ENCODE measurements around the gene REEP1. TPM values are rescaled to one million over a fixed set of nuclear protein-coding genes. Genes with fewer than 3 reads are reported as not detected.

Gene REEP1
- total and polyA plus RNA-seq, 9 of the 15 experiments (the other 6 are each of a cell fraction or from before 2014, with no cell fraction given): 0.11 to 0.67 (median 0.13) TPM

DNA sequence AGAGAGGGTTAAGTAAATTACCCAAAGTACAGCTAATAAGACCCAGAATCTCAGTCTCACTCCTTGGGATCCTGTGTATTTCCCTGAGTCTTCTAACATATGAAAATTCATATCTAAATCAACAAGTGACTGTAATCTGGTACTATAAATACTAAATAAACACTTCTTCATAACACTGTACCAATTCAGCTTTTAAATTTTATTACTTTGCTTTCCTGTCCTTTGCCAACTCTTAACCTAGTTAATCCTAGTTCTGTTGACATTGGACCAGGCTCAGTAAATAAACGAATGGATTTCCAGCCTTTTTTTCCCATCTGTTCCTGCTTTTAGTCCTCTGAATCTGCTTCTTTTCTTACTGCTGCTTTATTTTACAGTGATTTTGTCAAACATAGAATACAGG is 124.4 kb downstream of the REEP1 start:
- no peak overlapping the region for H3K4me2 ChIP-seq (ENCODE audit: insufficient read depth, low read length)
- no peak overlapping the region for H2AFZ ChIP-seq (ENCODE audit: low read depth, low read length)
- intact Hi-C loops (cut with micrococcal nuclease) (no loop called here), in situ Hi-C loops (cut with MboI) (no loop called here)
- peaks cover 62% of the 10 kb centered on the region for H3K36me3 ChIP-seq (ENCODE audit: control insufficient read depth, insufficient read depth, low read length)
- CTCF ChIA-PET (ENCODE audit: low intra/inter-chr PET ratio): no interaction called here
- H3K27me3 ChIP-seq (ENCODE audit: control insufficient read depth in 2 of 2, insufficient read depth in 2 of 2, low read length in 2 of 2): no peaks in the 10 kb centered on the region
- H3K27ac ChIP-seq (ENCODE audit: extremely low read depth, low read depth, low read length): no peak overlapping the region
- FAIRE-seq: no peak
- H3K4me3 ChIP-seq: no peak overlapping the region
- ATAC-seq: no peak
- H4K20me1 ChIP-seq (replicated peaks; ENCODE audit: control insufficient read depth, insufficient read depth, low read length): no peaks in the 10 kb centered on the region
- no peaks in the 10 kb centered on the region for H3K9me1 ChIP-seq (ENCODE audit: control insufficient read depth, insufficient read depth, low read length)
- POLR2A ChIA-PET: interaction anchor here (1.0 to 5.1 kb wide), 3 partner anchors 13 to 230 kb away, joined by 3 to 134 read pairs (median 4); partner anchors contain the start of genes IMMT and MRPL35
- DNase-seq (ENCODE audit: extremely low read depth in 1 of 4, low spot score in 3 of 4): no peak
- no peaks in the 10 kb centered on the region for H3K9me3 ChIP-seq (replicated peaks; ENCODE audit: control insufficient read depth, insufficient read depth, low read depth, low read length)
- BruUV-seq (replicated peaks): no TSS peak
- no peaks in the 10 kb centered on the region; the same call in 2 of the 3 replicates for H3K79me2 ChIP-seq (ENCODE audit: control insufficient read depth, insufficient read depth, low read length)
- no peak for TF ChIP-seq RBM14 (IDR thresholded peaks at IDR 0.05; ENCODE audit: borderline replicate concordance, insufficient read depth, low read depth, low read length)
- TF ChIP-seq SIN3B (IDR thresholded peaks at IDR 0.05; ENCODE audit: low read depth): no peak
- no peak for TF ChIP-seq GTF2F1 (IDR thresholded peaks at IDR 0.05; ENCODE audit: low read depth, low read length)
- no peak for TF ChIP-seq PYGO2 (tag; IDR thresholded peaks at IDR 0.05)
- TF ChIP-seq, protein P1, sequence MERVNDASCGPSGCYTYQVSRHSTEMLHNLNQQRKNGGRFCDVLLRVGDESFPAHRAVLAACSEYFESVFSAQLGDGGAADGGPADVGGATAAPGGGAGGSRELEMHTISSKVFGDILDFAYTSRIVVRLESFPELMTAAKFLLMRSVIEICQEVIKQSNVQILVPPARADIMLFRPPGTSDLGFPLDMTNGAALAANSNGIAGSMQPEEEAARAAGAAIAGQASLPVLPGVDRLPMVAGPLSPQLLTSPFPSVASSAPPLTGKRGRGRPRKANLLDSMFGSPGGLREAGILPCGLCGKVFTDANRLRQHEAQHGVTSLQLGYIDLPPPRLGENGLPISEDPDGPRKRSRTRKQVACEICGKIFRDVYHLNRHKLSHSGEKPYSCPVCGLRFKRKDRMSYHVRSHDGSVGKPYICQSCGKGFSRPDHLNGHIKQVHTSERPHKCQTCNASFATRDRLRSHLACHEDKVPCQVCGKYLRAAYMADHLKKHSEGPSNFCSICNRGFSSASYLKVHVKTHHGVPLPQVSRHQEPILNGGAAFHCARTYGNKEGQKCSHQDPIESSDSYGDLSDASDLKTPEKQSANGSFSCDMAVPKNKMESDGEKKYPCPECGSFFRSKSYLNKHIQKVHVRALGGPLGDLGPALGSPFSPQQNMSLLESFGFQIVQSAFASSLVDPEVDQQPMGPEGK (CRISPR knock-in tag; IDR thresholded peaks at IDR 0.05; ENCODE audit: borderline replicate concordance): no peak
- TF ChIP-seq, protein P2, sequence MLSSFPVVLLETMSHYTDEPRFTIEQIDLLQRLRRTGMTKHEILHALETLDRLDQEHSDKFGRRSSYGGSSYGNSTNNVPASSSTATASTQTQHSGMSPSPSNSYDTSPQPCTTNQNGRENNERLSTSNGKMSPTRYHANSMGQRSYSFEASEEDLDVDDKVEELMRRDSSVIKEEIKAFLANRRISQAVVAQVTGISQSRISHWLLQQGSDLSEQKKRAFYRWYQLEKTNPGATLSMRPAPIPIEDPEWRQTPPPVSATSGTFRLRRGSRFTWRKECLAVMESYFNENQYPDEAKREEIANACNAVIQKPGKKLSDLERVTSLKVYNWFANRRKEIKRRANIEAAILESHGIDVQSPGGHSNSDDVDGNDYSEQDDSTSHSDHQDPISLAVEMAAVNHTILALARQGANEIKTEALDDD (IDR thresholded peaks at IDR 0.05): 0 out of 2 replicates have a peak, but pooled peaks have one; percentile 42
- H3K4me1 ChIP-seq (replicated peaks in 1 of 2; ENCODE audit: control insufficient read depth in 2 of 2, insufficient read depth in 2 of 2, low read length in 2 of 2): peaks cover 18 to 50% of the 10 kb centered on the region in 2 experiments; a peak in 3 of 5 replicates
- 62% methylated on average over 1 of the region's 1 CpG for WGBS (ENCODE audit: insufficient coverage, low coverage, missing lambda C conversion rate)
- no peak overlapping the region for H3K9ac ChIP-seq (ENCODE audit: insufficient read depth in 1 of 2, low read depth in 2 of 2, low read length in 2 of 2)
